ENCODE data around the gene DUSP8.

- no peak for TF ChIP-seq CTCF (IDR thresholded peaks at IDR 0.05; ENCODE audit: insufficient read depth, low read length)
- TF ChIP-seq POLR2AphosphoS5 (IDR thresholded peaks at IDR 0.05; ENCODE audit: low read depth) = no peak
- no peak for TF ChIP-seq GABPA (IDR thresholded peaks at IDR 0.05; ENCODE audit: low read depth)
- no peak for TF ChIP-seq SPI1 (IDR thresholded peaks at IDR 0.05; ENCODE audit: borderline replicate concordance, low read depth)
- TF ChIP-seq REST (IDR thresholded peaks at IDR 0.05; ENCODE audit: insufficient replicate concordance, low read depth) = no peak
These were observed 25.9 kb upstream of the DUSP8 start, which contains the start of gene KRTAP5-2 for GRCh38 chr11:1597994-1598380.
